ENCODE data around the gene STX18. TPM values are rescaled to one million over a fixed set of nuclear protein-coding genes. Genes with fewer than 3 reads are reported as not detected.

Gene STX18
- total and polyA plus RNA-seq, 2 donors (not counting 3 experiments of a cell fraction or from before 2014, with no cell fraction given), result 30.7 to 31.2 TPM

GRCh38 chr4:4421356-4421755 lies 120.5 kb downstream of the STX18 start:
- Histone ChIP-seq H3K9ac (replicated peaks; ENCODE audit: extremely low read depth, insufficient read depth, low read length) (no peak overlapping the region), H3K27me3 (ENCODE audit: control insufficient read depth in 2 of 2, insufficient read depth in 2 of 2, low read length in 2 of 2) (no peaks in the 10 kb centered on the region), H4K20me1 (replicated peaks; ENCODE audit: control insufficient read depth, extremely low read depth, insufficient read depth, low read length) (no peaks in the 10 kb centered on the region), H2AFZ (ENCODE audit: low read depth, low read length) (no peak overlapping the region), H3K79me2 (ENCODE audit: control insufficient read depth, insufficient read depth, low read length) (no peaks in the 10 kb centered on the region), H3K4me2 (ENCODE audit: insufficient read depth, low read length) (no peak overlapping the region), H3K9me1 (replicated peaks; ENCODE audit: control insufficient read depth, extremely low read depth, insufficient read depth, low read length) (no peaks in the 10 kb centered on the region), H3K4me3 (replicated peaks in 1 of 3; ENCODE audit: insufficient read depth in 1 of 3, low read depth in 1 of 3, low read length in 3 of 3) (no peak overlapping the region), H3K27ac (ENCODE audit: insufficient read depth, low read depth, low read length) (no peak overlapping the region), H3K9me3 (replicated peaks; ENCODE audit: control insufficient read depth, insufficient read depth, low read length) (no peaks in the 10 kb centered on the region), H3K4me1 (ENCODE audit: control insufficient read depth, extremely low read depth, insufficient read depth, low read length) (no peaks in the 10 kb centered on the region), H3K36me3 (ENCODE audit: control insufficient read depth in 2 of 2, extremely low read depth in 1 of 2, insufficient read depth in 2 of 2, low read length in 2 of 2) (peaks cover 2 to 17% of the 10 kb centered on the region in 2 experiments)
- DNase-seq (ENCODE audit: low read depth, low spot score), result no peak
- no peak for TF ChIP-seq FOS (IDR thresholded peaks at IDR 0.05; ENCODE audit: borderline replicate concordance, insufficient read depth, low read length)
- no peak for TF ChIP-seq GATA2 (IDR thresholded peaks at IDR 0.05; ENCODE audit: insufficient read depth, insufficient read length, low read depth, low read length)
- no peak for TF ChIP-seq MYC (IDR thresholded peaks at IDR 0.05; ENCODE audit: low read depth, low read length)
- TF ChIP-seq EZH2 (IDR thresholded peaks at IDR 0.05; ENCODE audit: borderline replicate concordance, low read depth, low read length, severe bottlenecking), result no peak
- no peak for TF ChIP-seq POLR2AphosphoS5 (IDR thresholded peaks at IDR 0.05; ENCODE audit: insufficient read depth, low read depth, low read length)
- no peak for TF ChIP-seq CTCF (IDR thresholded peaks at IDR 0.05; ENCODE audit: extremely low read depth in 1 of 2, insufficient read depth in 1 of 2, low read depth in 1 of 2, low read length in 2 of 2)
- TF ChIP-seq POLR2A (IDR thresholded peaks at IDR 0.05; ENCODE audit: low read depth, low read length), result no peak
- no peak for TF ChIP-seq JUN (IDR thresholded peaks at IDR 0.05; ENCODE audit: borderline replicate concordance, insufficient read depth, insufficient read length, low read depth)
- TF ChIP-seq MAX (IDR thresholded peaks at IDR 0.05; ENCODE audit: insufficient read depth, insufficient read length), result no peak
- no TSS peak for BruUV-seq (replicated peaks)
- intact Hi-C loops (cut with micrococcal nuclease) (no loop called here), dilution Hi-C loops (cut with MboI; ENCODE audit: extremely low pct_ligation_motif_present, low sequenced_read_pairs) (no loop called here)
- CTCF ChIA-PET, result interaction anchor here (1.2 to 2.9 kb wide), 2 partner anchors 10 to 161 kb away, joined by 4 to 11 read pairs; no protein-coding TSS in a partner anchor
- FAIRE-seq, result no peak
- POLR2A ChIA-PET, result no interaction called here
